Astrocyte of the cerebellum (primary cell): ENCODE results near the gene SRXN1.

Experiments
- DNase-seq: peaks from one replicate; pipeline ENCODE4 v3.0.0-alpha.2; 2011; ENCODE audit warnings: low read depth
- H3K4me3 ChIP-seq: 2 replicates; pipeline ENCODE4 v1.5.1; 2011; ENCODE audit warnings: mild to moderate bottlenecking, low read depth, low read length, moderate library complexity
- CTCF ChIP-seq: IDR thresholded peaks from 2 replicates; pipeline ENCODE4 v1.5.1; 2012; ENCODE audit warnings: low read length, low read depth, moderate library complexity, mild to moderate bottlenecking; ENCODE audit errors: missing control alignments
- in situ Hi-C: cut with HindIII; loops from 2 replicates; pipeline ENCODE4 v1.10.0; 2017; ENCODE audit warnings: low sequenced_read_pairs

SRXN1 gene

GRCh38 chr20:608970-609369 is 44.0 kb downstream of the SRXN1 start:
- no peak overlapping the region for H3K4me3 ChIP-seq
- TF ChIP-seq CTCF, result no peak
- in situ Hi-C loops, result no loop called here
- DNase-seq, result no peak

GRCh38 chr20:607476-607875 is 45.5 kb downstream of the SRXN1 start:
- no peak overlapping the region for H3K4me3 ChIP-seq
- no peak for DNase-seq
- no peak for TF ChIP-seq CTCF
- in situ Hi-C loops, result no loop called here

- DNase-seq, result no peak
- no peak for TF ChIP-seq CTCF
- in situ Hi-C loops, result no loop called here
- H3K4me3 ChIP-seq, result no peak overlapping the region
Measured at GRCh38 chr20:605237-605636, 47.8 kb downstream of the SRXN1 start.

GRCh38 chr20:603116-603640 is 49.8 kb downstream of the SRXN1 start:
- in situ Hi-C loops, result no loop called here
- DNase-seq, result no peak
- no peak overlapping the region for H3K4me3 ChIP-seq
- no peak for TF ChIP-seq CTCF

- no peak overlapping the region for H3K4me3 ChIP-seq
- DNase-seq, result no peak
- in situ Hi-C loops, result no loop called here
- no peak for TF ChIP-seq CTCF
Measured at GRCh38 chr20:602111-602970, 50.7 kb downstream of the SRXN1 start.

GRCh38 chr20:600736-601135 is 52.3 kb downstream of the SRXN1 start:
- TF ChIP-seq CTCF, result no peak
- in situ Hi-C loops, result no loop called here
- DNase-seq, result no peak
- no peak overlapping the region for H3K4me3 ChIP-seq
